K562 (cell line): ENCODE measurements around the gene NEFH. TPM values are rescaled to one million over a fixed set of nuclear protein-coding genes. Genes with fewer than 3 reads are reported as not detected.

Experiments used
- CCAR2 ChIP-seq: fragments of 200-400 bp; formaldehyde crosslinking; IDR thresholded peaks from 2 replicates; pipeline ENCODE4 v1.6.1; 2017; ENCODE audit warnings: mild to moderate bottlenecking, low read depth, low read length
- CREB1 ChIP-seq, 2 experiments: sonication (generic) in 1 of 2; formaldehyde crosslinking in 1 of 2; IDR thresholded peaks; 2 replicates each; pipeline versions ENCODE4 v1.6.1 to v1.8.0; 2012 to 2022; ENCODE audit warnings: inconsistent platforms in 1 of 2, mild to moderate bottlenecking in 1 of 2, missing genetic modification reagents in 1 of 2, moderate library complexity in 1 of 2
- CTBP1 ChIP-seq: fragments of 450-650 bp; IDR thresholded peaks from 2 replicates; pipeline ENCODE4 v1.6.1; 2016; ENCODE audit warnings: borderline replicate concordance
- GABPB1 ChIP-seq: sonication (generic); formaldehyde crosslinking; IDR thresholded peaks from 2 replicates; pipeline ENCODE4 v1.8.0; 2022; ENCODE audit warnings: mild to moderate bottlenecking, missing genetic modification reagents
- LCOR ChIP-seq: sonication (generic); formaldehyde crosslinking; IDR thresholded peaks from 2 replicates; pipeline ENCODE4 v1.8.0; 2022; ENCODE audit warnings: mild to moderate bottlenecking, missing genetic modification reagents
- MAZ ChIP-seq, 2 experiments: fragments of 450-650 bp in 1 of 2; sonication (generic) in 1 of 2; formaldehyde crosslinking; IDR thresholded peaks in 1 of 2; conservative IDR thresholded peaks in 1 of 2; 2 replicates each; pipeline versions ENCODE4 v1.4.0 to v1.5.0; 2020; ENCODE audit warnings: mild to moderate bottlenecking in 1 of 2, missing genetic modification reagents in 1 of 2
- NFE2L1 ChIP-seq: fragments of 450-650 bp; IDR thresholded peaks from 2 replicates; pipeline ENCODE4 v1.6.1; 2016; ENCODE audit warnings: missing genetic modification characterization, low read depth, mild to moderate bottlenecking, missing compliant biosample characterization, moderate library complexity, borderline replicate concordance
- RBFOX2 ChIP-seq: fragments of 200-400 bp; formaldehyde crosslinking; IDR thresholded peaks from 2 replicates; pipeline ENCODE4 v1.6.1; 2017; ENCODE audit warnings: low read depth, mild to moderate bottlenecking, low read length, moderate library complexity
- TRIM28 ChIP-seq: fragments of 450-650 bp; IDR thresholded peaks from 2 replicates; pipeline ENCODE4 v1.6.1; 2017
- ZZZ3 ChIP-seq: fragments of 450-650 bp; IDR thresholded peaks from 2 replicates; pipeline ENCODE4 v1.6.1; 2016; ENCODE audit warnings: antibody characterized with exemption, mild to moderate bottlenecking, moderate library complexity
- polyA plus RNA-seq, 8 experiments: library from polyadenylated mRNA; depleted of rRNA in 4 of 8; stranded (reverse) in 5 of 8; unstranded in 3 of 8; fragments of >200 nt; fragmentation: Nextera tagmentation in 2 of 8; fragmentation: Illumina TruSeq in 1 of 8; extraction: Ambion mirVana in 2 of 8; extraction: Trizol in 1 of 8; gene quantifications; 2 replicates each; pipeline versions ENCODE4 v1.2.1 to v1.2.3, GENCODE V29; 2011 to 2014; ENCODE audit warnings: inconsistent platforms in 1 of 8, missing spikeins in 1 of 8
- total RNA-seq, 7 experiments: library from RNA; depleted of rRNA in 6 of 7; stranded (reverse); fragments of >200 nt in 6 of 7; fragmentation: Illumina TruSeq in 2 of 7; extraction: Trizol in 2 of 7; gene quantifications; 2 replicates each; pipeline versions ENCODE4 v1.2.1 to v1.2.3, GENCODE V29; 2011 to 2021; ENCODE audit warnings: low replicate concordance in 1 of 7
- TF ChIP-seq, protein P1 (sequence below): fragments of 450-650 bp; IDR thresholded peaks from 2 replicates; pipeline ENCODE4 v1.6.1; 2016; ENCODE audit warnings: missing biosample characterization, missing genetic modification characterization
- TF ChIP-seq, protein P2 (sequence below): IDR thresholded peaks from 2 replicates; pipeline ENCODE4 v1.6.1; 2012; ENCODE audit warnings: low read depth, low read length, improper control_type of control experiment, borderline replicate concordance
- TF ChIP-seq, protein P3 (sequence below), 2 experiments: IDR thresholded peaks; 2 replicates each; pipeline ENCODE4 v1.6.1; 2011; ENCODE audit warnings: borderline replicate concordance in 1 of 2, control low read depth in 1 of 2, low read depth in 1 of 2, low read length in 1 of 2, mild to moderate bottlenecking in 1 of 2, mixed read lengths in 1 of 2, moderate library complexity in 1 of 2; ENCODE audit not compliant: insufficient read depth in 1 of 2, insufficient read length in 1 of 2, poor library complexity in 1 of 2, severe bottlenecking in 1 of 2; ENCODE audit errors: extremely low read depth in 1 of 2
- TF ChIP-seq, protein P4 (sequence below): fragments of 450-650 bp; IDR thresholded peaks from 2 replicates; pipeline ENCODE4 v1.6.1; 2018; ENCODE audit not compliant: partially characterized antibody

Gene NEFH
- total and polyA plus RNA-seq, 9 of the 15 experiments (the other 6 are each of a cell fraction or from before 2014, with no cell fraction given): 2.3 to 26.9 (median 10.8) TPM

DNA sequence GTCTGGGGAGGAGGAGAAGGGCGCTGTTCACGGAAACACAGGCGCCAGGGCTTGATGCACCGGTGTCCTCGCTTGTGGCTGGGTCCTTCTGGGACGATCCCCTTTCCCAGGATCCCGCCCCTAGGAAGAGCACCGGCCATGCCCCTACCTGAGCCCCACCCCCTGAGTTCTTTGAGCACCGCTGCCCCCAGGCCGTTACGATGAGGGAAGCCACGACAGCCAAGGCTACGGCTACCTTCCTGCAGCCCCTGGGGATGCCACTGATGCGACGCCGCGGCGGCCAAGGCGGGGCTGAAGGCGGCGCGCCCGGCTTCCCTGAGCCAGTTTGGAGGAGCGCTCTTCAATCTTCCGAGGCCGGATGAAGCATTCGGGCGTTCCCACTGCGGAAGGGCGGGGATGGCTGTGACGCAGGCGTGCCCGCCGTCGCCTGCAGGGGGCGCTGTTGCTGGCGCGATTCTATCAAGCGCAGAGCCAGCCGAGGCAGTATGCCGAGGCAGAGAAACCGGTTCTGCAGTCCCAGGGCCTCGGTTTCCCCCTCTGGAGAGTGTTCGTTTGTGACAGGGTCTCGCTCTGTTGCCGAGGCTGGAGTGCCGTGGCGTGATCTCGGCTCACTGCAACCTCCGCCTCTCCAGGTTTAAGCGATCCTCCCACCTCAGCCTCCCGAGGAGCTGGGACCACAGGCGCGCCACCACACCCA, 9.7 kb upstream of the NEFH start (continued):
- TF ChIP-seq, protein P1, sequence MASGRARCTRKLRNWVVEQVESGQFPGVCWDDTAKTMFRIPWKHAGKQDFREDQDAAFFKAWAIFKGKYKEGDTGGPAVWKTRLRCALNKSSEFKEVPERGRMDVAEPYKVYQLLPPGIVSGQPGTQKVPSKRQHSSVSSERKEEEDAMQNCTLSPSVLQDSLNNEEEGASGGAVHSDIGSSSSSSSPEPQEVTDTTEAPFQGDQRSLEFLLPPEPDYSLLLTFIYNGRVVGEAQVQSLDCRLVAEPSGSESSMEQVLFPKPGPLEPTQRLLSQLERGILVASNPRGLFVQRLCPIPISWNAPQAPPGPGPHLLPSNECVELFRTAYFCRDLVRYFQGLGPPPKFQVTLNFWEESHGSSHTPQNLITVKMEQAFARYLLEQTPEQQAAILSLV (tag): no peak
- TF ChIP-seq MAZ (CRISPR knock-in tag; conservative IDR thresholded peaks at IDR 0.05 in 1 of 2, IDR thresholded peaks at IDR 0.05 in 1 of 2) (0 out of 4 replicates have a peak, but pooled peaks of 1 of the 2 experiments have one; percentile 45), RBFOX2 (0 out of 2 replicates have a peak, but pooled peaks have one; percentile 27), GABPB1 (CRISPR knock-in tag) (0 out of 2 replicates have a peak, but pooled peaks have one; percentile 27), CREB1 (IDR thresholded peaks at IDR 0.05) (peak; percentile 84), CREB1 (CRISPR knock-in tag; IDR thresholded peaks at IDR 0.05) (peak; percentile 86), TRIM28 (no peak), CCAR2 (no peak), CTBP1 (0 out of 2 replicates have a peak, but pooled peaks have one; percentile 48), LCOR (CRISPR knock-in tag) (no peak), NFE2L1 (tag) (no peak), ZZZ3 (no peak)
- TF ChIP-seq, protein P2, sequence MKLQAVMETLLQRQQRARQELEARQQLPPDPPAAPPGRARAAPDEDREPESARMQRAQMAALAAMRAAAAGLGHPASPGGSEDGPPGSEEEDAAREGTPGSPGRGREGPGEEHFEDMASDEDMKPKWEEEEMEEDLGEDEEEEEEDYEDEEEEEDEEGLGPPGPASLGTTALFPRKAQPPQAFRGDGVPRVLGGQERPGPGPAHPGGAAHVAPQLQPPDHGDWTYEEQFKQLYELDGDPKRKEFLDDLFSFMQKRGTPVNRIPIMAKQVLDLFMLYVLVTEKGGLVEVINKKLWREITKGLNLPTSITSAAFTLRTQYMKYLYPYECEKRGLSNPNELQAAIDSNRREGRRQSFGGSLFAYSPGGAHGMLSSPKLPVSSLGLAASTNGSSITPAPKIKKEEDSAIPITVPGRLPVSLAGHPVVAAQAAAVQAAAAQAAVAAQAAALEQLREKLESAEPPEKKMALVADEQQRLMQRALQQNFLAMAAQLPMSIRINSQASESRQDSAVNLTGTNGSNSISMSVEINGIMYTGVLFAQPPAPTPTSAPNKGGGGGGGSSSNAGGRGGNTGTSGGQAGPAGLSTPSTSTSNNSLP: no peak
- TF ChIP-seq, protein P3, sequence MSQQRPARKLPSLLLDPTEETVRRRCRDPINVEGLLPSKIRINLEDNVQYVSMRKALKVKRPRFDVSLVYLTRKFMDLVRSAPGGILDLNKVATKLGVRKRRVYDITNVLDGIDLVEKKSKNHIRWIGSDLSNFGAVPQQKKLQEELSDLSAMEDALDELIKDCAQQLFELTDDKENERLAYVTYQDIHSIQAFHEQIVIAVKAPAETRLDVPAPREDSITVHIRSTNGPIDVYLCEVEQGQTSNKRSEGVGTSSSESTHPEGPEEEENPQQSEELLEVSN (IDR thresholded peaks at IDR 0.05; ENCODE audit: borderline replicate concordance in 1 of 2, extremely low read depth in 1 of 2, insufficient read depth in 1 of 2, insufficient read length in 1 of 2, low read depth in 1 of 2, low read length in 1 of 2, poor library complexity in 1 of 2, severe bottlenecking in 1 of 2): peak in 1 of 2 experiments; percentile 5
- TF ChIP-seq, protein P4, sequence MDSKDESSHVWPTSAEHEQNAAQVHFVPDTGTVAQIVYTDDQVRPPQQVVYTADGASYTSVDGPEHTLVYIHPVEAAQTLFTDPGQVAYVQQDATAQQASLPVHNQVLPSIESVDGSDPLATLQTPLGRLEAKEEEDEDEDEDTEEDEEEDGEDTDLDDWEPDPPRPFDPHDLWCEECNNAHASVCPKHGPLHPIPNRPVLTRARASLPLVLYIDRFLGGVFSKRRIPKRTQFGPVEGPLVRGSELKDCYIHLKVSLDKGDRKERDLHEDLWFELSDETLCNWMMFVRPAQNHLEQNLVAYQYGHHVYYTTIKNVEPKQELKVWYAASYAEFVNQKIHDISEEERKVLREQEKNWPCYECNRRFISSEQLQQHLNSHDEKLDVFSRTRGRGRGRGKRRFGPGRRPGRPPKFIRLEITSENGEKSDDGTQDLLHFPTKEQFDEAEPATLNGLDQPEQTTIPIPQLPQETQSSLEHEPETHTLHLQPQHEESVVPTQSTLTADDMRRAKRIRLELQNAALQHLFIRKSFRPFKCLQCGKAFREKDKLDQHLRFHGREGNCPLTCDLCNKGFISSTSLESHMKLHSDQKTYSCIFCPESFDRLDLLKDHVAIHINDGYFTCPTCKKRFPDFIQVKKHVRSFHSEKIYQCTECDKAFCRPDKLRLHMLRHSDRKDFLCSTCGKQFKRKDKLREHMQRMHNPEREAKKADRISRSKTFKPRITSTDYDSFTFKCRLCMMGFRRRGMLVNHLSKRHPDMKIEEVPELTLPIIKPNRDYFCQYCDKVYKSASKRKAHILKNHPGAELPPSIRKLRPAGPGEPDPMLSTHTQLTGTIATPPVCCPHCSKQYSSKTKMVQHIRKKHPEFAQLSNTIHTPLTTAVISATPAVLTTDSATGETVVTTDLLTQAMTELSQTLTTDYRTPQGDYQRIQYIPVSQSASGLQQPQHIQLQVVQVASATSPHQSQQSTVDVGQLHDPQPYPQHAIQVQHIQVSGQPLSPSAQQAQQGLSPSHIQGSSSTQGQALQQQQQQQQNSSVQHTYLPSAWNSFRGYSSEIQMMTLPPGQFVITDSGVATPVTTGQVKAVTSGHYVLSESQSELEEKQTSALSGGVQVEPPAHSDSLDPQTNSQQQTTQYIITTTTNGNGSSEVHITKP: peak; percentile 76
- TF ChIP-seq, all 486 proteins: peak for 22
